Osteocyte (in vitro differentiated cells): Measurements from ENCODE around the gene CNGA1. TPM values are rescaled to one million over a fixed set of nuclear protein-coding genes. Genes with fewer than 3 reads are reported as not detected.

Source experiments
- DNase-seq: peaks from one replicate; pipeline ENCODE4 v3.0.0; 2021; ENCODE audit warnings: mixed read lengths; ENCODE audit not compliant: unreplicated experiment; ENCODE audit errors: extremely low spot score
- H3K27ac Mint-ChIP-seq: one replicate; pipeline ENCODE4 v1.8.0; 2021; ENCODE audit warnings: mild to moderate bottlenecking, mixed read lengths; ENCODE audit not compliant: unreplicated experiment
- H3K27me3 Mint-ChIP-seq: one replicate; pipeline ENCODE4 v1.8.0; 2021; ENCODE audit warnings: mixed read lengths; ENCODE audit not compliant: unreplicated experiment
- H3K36me3 Mint-ChIP-seq: one replicate; pipeline ENCODE4 v1.8.0; 2021; ENCODE audit warnings: mixed read lengths; ENCODE audit not compliant: unreplicated experiment
- H3K4me1 Mint-ChIP-seq: one replicate; pipeline ENCODE4 v1.8.0; 2021; ENCODE audit warnings: mixed read lengths; ENCODE audit not compliant: unreplicated experiment
- H3K4me3 Mint-ChIP-seq: one replicate; pipeline ENCODE4 v1.8.0; 2021; ENCODE audit warnings: mild to moderate bottlenecking, moderate library complexity, mixed read lengths; ENCODE audit not compliant: unreplicated experiment
- H3K9me3 Mint-ChIP-seq: one replicate; pipeline ENCODE4 v1.8.0; 2021; ENCODE audit warnings: mixed read lengths; ENCODE audit not compliant: unreplicated experiment
- CTCF ChIP-seq: fragments of 200-600 bp; sonication (generic); IDR thresholded peaks from 2 replicates; pipeline ENCODE4 v1.5.0; 2021; ENCODE audit warnings: antibody characterized with exemption, mild to moderate bottlenecking, moderate library complexity
- total RNA-seq: library from RNA; stranded (reverse); gene quantifications from 2 replicates; pipeline ENCODE4 v1.2.1, GENCODE V29; 2021

Gene CNGA1
- total RNA-seq, 1 donor from 2014 or later: not detected

GRCh38 chr4:47891928-47892327, 124.6 kb downstream of the CNGA1 start:
- H3K36me3 Mint-ChIP-seq: peaks cover 65% of the 10 kb centered on the region
- DNase-seq: no peak
- H3K27me3 Mint-ChIP-seq: no peaks in the 10 kb centered on the region
- no peak for TF ChIP-seq CTCF
- H3K9me3 Mint-ChIP-seq: no peaks in the 10 kb centered on the region
- H3K4me1 Mint-ChIP-seq: no peaks in the 10 kb centered on the region
- no peak overlapping the region for H3K27ac Mint-ChIP-seq
- H3K4me3 Mint-ChIP-seq: no peak overlapping the region

Other genes starting within 250 kb of the CNGA1 start
- 1.6 and 2.6 TPM in 2 replicates for gene CORIN, start 178.6 kb downstream of the CNGA1 start, total RNA-seq
- gene NFXL1, start 102.1 kb downstream of the CNGA1 start, total RNA-seq: 13.4 and 15.5 TPM in 2 replicates
- gene NIPAL1, start 91 bp upstream of the CNGA1 start, total RNA-seq: 0.13 and 0.42 TPM in 2 replicates
- gene TXK, start 117.6 kb upstream of the CNGA1 start, total RNA-seq: not detected in 2 replicates